C1 segment of cervical spinal cord (tissue), 14 donors: ENCODE results near the gene NAT10.
A peak's percentile ranks its signal among the peaks of the same experiment; 100 is the strongest.
"Not testable (repeated sequence)": the region's sequence is repeated elsewhere in the genome, so short reads cannot be mapped to it uniquely, and the experiment has no call there.

Source experiments
- DNase-seq, 14 donors: peaks; one replicate each; lab custom pipeline; 2025; lab: John Stamatoyannopoulos, UW

NAT10 gene

DNA sequence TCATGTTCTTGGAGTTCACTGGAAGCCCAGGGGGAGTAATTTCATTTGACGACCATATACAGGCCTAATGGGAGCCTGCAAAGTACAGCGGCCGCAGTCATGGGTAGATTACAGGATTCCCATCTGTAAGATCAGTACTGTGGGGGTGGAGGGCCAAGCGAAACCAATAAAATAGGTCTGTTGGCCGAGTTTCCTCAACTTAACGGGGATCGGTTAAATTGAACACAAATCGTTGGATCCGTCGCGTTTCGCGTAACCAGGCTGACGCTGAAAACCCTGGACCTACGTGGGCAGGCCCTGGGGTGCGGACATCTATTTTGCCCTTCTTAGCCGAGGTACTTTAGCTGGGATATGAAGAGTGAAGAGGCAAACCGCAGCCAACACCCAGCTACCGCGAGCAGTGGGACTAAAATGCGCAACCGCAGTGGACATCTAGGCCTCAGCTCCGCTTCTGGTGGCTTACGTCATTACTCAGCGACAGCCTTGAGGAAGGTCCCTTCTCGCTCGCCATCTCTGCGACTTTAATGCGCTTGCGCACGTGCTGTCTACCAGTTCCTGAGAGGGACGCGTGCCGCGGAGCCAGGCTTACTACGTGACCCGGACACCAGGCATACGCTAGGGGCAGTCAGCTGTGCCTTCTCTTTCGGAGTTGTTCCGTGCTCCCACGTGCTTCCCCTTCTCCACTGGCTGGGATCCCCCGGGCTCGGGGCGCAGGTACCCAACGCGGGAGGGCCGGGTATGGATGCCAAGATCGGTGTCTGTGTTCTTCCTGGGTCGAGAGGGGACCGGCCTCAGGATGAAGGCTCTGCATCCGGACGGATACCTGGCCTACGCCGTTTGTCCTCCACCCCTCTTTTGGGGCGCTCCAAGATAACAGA, at the start of gene NAT10:
NAT10 (plus strand) TSS at position 551 of the 878 bp plus-strand sequence. CDS start 2,597 bp downstream, outside the sequence.
- DNase-seq, result peak; percentile 48 to 95 (median 93)

DNA sequence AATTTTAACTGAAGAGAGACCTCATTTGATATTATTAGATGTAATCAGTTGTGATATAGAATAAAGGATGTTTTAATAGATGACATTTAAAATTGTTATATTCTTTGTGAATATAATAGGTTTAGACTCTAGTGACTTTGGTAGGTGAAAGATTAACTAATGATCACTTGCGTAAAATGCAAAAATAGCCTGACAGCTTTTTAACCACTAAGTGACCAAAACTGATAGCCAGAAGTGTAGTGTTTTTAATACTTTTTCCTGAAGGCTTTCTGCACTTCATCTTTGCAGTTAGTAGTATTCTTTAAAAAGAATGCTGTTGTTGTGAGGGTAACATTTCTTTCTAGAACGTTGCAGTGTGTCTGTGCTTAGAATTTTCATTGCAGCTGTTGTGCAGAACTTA, 48.8 kb upstream of the NAT10 start:
- DNase-seq, result no peak

DNA sequence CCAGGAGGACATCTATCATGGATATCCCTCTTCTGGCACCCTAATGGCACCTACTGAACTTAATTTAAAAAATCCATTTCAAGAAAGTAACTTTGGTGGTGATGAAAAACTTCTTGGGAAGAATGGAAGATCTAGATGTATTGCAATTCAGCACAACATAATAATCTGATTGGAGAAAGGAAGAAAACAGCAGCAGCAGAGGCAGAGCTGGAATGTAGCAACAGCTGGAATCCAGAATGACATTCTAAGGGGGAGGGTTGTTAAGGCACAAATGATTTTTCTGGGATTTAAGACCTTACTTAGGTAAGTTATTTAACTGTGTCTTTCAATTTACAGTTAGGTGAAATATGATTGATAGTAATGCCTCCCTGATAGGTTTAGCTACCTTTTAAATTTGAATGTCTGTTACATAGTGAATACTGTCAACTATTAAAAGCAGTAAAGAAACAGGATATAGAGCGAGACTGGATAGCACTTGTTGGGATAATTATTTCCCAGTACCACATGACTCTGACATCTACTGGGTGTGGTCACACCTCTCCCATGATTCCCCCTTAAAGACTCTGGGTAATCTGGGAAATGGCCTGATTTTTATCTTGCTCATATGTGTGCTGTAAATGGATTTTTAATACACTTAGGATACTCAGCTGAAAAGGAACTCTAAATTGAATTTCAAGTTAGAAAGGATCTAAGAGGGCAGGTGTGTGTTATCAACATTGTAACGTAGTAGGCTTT, 42.2 kb upstream of the NAT10 start:
- no peak for DNase-seq

DNA sequence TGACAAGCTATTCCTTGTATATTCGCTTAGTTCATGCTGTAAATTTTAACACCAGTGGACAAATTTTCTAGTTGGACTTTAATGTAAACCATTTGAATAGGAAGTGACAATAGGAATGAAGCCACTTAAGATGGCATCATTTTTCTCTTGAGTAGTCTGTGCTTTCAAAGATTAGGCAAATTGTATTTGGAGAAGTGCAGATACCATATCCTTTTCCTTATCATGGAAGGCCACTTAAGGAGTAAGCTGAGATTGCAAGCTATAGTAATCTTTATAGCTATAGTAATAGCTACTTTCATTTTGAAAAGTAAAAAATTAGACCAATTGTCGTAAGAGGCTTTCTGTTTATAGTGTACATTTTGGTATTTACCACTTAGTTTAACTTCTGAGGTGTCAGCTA, 41.1 kb upstream of the NAT10 start:
- no peak for DNase-seq

DNA sequence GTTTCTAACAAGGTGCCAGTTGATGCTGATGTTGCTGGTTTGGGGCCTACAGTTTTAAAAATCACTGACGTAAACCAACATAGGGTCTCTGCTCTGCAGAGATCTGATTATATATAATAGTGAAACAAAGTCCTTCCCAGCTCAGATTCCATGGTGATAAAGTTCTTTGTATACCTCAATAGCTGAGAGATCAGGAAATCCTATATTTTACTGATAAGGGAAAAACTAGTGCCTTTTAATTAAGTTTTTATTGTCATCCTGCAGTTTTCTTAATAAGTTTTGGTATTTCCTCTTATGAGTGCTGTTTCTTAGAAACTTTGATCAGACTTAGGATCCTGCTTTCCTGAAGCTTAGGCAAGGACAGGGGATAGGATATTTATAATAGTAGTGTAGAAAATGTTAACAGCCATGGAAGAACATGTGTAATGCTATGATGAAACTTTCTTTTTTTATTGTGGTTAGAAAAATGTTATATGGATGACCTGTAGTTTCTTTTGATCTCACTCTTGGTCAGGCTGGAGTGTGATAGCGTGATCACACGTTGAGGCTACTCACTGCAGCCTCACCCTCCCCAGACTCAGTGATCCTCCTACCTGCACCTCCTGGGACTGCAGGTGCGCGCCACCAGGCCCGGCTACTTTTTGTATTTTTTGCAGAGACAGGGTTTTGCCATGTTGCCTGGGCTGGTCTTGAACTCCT, 39.8 kb upstream of the NAT10 start:
- DNase-seq, result no peak

GRCh38 chr11:34066766-34067165, 38.7 kb upstream of the NAT10 start:
- DNase-seq, result not testable (repeated sequence)

DNA sequence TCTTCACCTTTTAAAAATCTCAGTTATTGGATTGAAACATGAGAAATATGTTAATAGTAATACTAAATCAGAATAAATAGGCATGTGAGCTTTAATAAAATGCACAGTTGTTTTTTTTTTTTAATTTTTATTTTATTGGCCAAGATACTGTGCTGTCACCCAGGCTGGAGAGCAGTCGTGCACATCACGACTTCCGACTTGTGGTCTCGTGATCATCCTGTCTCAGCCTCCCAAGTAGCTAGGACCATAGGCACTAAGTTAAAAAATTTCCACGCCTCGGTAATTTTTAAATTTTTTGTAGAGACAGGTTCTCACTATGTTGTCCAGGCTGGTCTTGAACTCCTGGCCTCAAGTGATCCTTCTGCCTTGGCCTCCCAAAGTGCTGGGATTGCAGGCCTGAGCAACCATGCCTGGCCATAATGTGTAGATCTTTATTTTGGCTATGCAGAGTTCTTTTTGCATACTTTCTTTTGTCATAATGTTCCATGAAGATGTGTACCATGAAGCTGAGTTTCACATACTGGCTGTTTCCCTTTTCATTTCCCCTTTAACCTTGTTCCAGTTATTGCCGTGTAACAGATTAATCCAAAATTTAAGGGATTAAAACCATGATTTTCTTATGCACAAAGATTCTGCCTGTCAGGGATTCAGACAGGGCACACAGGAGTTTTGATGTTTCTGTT, 37.9 kb upstream of the NAT10 start:
- no peak for DNase-seq

DNA sequence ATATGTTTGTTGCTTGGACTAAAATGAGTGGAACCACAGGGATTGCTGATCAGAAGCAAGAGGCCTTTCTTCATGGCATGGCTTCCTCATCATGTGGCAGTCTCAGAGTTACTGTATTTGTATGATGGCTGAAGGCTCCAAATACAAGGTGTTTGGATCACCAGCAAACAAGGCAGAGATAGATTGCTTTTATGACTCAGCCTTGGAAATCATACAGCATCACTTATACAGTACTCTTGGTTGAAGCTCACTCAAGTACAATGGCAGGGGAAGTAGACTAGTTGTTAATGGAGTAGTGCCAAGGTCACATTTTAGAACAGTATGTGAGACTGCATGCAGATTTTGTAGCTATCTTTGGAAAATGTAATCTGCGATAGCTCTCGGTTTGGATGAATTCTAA, 37.3 kb upstream of the NAT10 start:
- DNase-seq, result no peak

DNA sequence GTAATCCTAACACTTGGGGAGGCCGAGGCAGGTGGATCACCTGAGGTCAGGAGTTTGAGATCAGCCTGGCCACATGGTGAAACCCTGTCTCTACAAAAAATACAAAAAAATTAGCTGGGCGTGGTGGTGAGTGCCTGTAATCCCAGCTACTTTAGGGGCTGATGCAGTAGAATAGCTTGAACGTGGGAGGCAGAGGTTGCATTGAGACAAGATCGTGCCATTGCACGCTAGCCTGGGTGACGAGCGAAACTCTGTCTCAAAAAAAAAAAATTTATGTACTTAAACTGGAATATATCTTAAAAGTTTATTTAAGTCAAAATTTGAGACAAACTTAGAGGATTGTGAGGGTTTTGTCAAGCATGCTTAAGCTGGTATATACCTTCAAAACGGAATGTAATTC, 34.1 kb upstream of the NAT10 start:
- not testable (repeated sequence) for DNase-seq

- no peak for DNase-seq
Observed at GRCh38 chr11:34072041-34072440, 33.4 kb upstream of the NAT10 start.

DNA sequence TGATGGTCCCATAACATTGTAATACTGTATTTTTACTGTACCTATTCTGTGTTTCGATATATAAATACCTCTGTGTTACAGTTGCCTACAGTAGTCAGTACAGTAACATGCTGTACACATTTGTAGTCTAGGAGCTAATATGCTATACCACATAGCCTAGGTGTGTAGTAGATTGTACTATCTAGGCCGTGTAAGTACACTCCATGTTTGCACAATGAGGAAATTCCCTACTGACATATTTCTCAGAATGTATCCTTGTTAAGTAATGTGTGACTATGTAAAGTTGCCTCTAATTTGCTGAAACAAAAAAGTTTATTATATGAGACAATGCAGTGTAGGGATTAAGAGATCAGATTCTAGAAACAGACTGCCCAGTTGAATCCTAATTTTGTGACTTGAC, 32.6 kb upstream of the NAT10 start:
- no peak for DNase-seq

GRCh38 chr11:34074391-34074790, 31.0 kb upstream of the NAT10 start:
- no peak for DNase-seq

DNA sequence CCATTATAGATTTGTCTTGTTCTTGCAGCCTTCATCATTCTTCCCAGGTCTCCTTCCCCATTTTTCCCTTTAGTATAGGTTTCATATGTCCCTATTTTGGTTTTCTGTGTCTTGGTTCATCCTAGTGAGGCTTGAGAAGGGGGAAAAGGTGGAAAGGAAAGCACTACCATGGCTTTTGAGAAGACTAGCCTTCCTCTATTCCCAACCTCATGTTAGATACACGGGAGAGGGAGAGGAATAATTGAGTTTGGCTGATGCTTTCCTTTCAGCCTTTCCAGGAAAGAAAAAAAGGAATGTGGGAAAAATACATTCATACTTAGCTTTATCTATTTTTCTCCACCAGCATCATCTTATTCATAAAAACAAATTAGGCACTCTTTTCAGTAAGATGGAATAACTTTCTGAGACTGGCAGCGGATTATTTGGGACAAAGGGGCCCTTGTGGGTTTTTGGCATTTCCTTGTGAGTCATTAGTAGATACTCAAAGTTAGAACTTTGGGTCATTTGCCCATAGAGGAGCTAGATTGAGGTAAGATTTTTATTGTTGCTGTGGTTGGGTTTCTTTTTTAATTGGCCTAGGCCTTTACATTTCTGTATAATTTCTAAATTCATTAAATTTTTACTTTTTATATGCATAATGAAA, 30.1 kb upstream of the NAT10 start:
- no peak for DNase-seq

DNA sequence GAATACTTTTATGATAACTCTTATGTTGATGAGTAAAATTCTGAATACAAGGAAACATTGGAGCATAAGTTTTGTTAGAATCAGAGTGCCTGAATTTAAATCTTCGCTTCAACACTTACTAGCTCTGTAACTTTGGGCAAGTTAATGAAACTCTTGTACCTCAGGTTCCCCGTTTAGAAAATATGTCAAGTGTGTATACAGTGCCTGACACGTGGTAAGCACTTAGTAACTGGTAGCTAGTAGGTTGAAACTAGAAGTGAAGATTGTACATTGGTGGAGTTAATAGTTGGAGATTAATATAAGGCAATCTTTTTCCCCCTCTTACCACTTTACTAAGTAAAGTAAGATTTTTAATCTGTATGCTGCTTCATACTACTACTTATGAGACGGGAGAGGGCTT, 24.8 kb upstream of the NAT10 start:
- DNase-seq, result no peak

- DNase-seq, result no peak
Observed at GRCh38 chr11:34084637-34085036, 20.8 kb upstream of the NAT10 start.

- no peak for DNase-seq
Observed at GRCh38 chr11:34086554-34087283, 18.7 kb upstream of the NAT10 start.

GRCh38 chr11:34091825-34092224, 13.6 kb upstream of the NAT10 start:
- DNase-seq, result no peak

- not testable (repeated sequence) for DNase-seq
Observed at GRCh38 chr11:34094900-34095299, 10.5 kb upstream of the NAT10 start.

GRCh38 chr11:34098813-34099212, 6.6 kb upstream of the NAT10 start:
- no peak for DNase-seq

- DNase-seq, result peak in 1 of 14 donors; percentile 34
Observed at GRCh38 chr11:34104680-34105078, 750 bp upstream of the NAT10 start.
